ENCODE measurements around the gene PANK2. TPM values are rescaled to one million over a fixed set of nuclear protein-coding genes. Genes with fewer than 3 reads are reported as not detected.

Gene PANK2
- total RNA-seq, 1 experiment from 2014 or later, result 41.6 TPM

- Histone ChIP-seq H3K9me3 (ENCODE audit: control insufficient read depth in 1 of 2, insufficient read depth in 1 of 2, low read depth in 1 of 2, low read length in 2 of 2) (no peaks in the 10 kb centered on the region), H3K4me3 (replicated peaks in 1 of 2; ENCODE audit: low read depth in 1 of 2, low read length in 2 of 2) (no peak overlapping the region), H3K27me3 (ENCODE audit: insufficient read depth, low read length) (no peaks in the 10 kb centered on the region), H4K20me1 (ENCODE audit: insufficient read depth) (no peaks in the 10 kb centered on the region), H2AFZ (ENCODE audit: low read depth, low read length, poor library complexity, severe bottlenecking) (no peak overlapping the region), H3K36me3 (ENCODE audit: control insufficient read depth in 1 of 2, insufficient read depth in 2 of 2, low read length in 2 of 2) (no peaks in the 10 kb centered on the region), H3K4me2 (ENCODE audit: low read length) (no peak overlapping the region), H3K9me2 (ENCODE audit: insufficient read depth) (no peaks in the 10 kb centered on the region), H3K79me2 (ENCODE audit: insufficient read depth, low read length) (no peaks in the 10 kb centered on the region), H3K4me1 (ENCODE audit: control insufficient read depth in 1 of 2, insufficient read depth in 2 of 2, low read length in 2 of 2) (no peaks in the 10 kb centered on the region), H3K27ac (ENCODE audit: low read depth, low read length) (no peak overlapping the region), H3K9ac (ENCODE audit: low read length) (no peak overlapping the region)
- TF ChIP-seq POLR2AphosphoS5 (IDR thresholded peaks at IDR 0.05; ENCODE audit: low read depth, low read length) (no peak), SRF (IDR thresholded peaks at IDR 0.05; ENCODE audit: low read depth) (no peak), ZFX (IDR thresholded peaks at IDR 0.05) (no peak), CTCF (IDR thresholded peaks at IDR 0.05 in 2 of 3, conservative IDR thresholded peaks at IDR 0.05 in 1 of 3; ENCODE audit: borderline replicate concordance in 1 of 3, insufficient read depth in 1 of 3, low read depth in 2 of 3, low read length in 2 of 3) (no peak), ZNF274 (IDR thresholded peaks at IDR 0.05; ENCODE audit: low read depth, low read length) (no peak), EGR1 (IDR thresholded peaks at IDR 0.05; ENCODE audit: low read depth) (no peak), ZBTB33 (IDR thresholded peaks at IDR 0.05; ENCODE audit: extremely low read depth, insufficient replicate concordance, low read length) (no peak), FOSL1 (IDR thresholded peaks at IDR 0.05; ENCODE audit: low read depth) (no peak), EZH2 (IDR thresholded peaks at IDR 0.05) (no peak), ELF1 (IDR thresholded peaks at IDR 0.05; ENCODE audit: borderline replicate concordance, low read depth) (no peak), YY1 (IDR thresholded peaks at IDR 0.05; ENCODE audit: extremely low read depth, insufficient replicate concordance, low read depth, low read length) (no peak), MAX (IDR thresholded peaks at IDR 0.05) (no peak), EZH2phosphoT487 (IDR thresholded peaks at IDR 0.05; ENCODE audit: borderline replicate concordance) (no peak), POLR2A (IDR thresholded peaks at IDR 0.05; ENCODE audit: borderline replicate concordance, extremely low read depth, insufficient read depth, insufficient read length) (no peak), ATF3 (IDR thresholded peaks at IDR 0.05) (no peak)
- DNase-seq (ENCODE audit: low read depth, low spot score) (no peak), ATAC-seq (no peak)
- CTCF ChIA-PET, result no interaction called here
- intact Hi-C loops (cut with micrococcal nuclease), result no loop called here
- RAD21 ChIA-PET (ENCODE audit: low non-redundant PET in 1 of 2, low total read pairs in 2 of 2, uncharacterized antibody in 2 of 2, unreplicated experiment in 2 of 2), result no interaction called here
- POLR2A ChIA-PET, result no interaction called here
- no TSS peak for BruUV-seq (replicated peaks)
Observed at GRCh38 chr20:3964719-3965118, 75.5 kb downstream of the PANK2 start.
